ENCODE measurements around the gene ZNF19. TPM values are rescaled to one million over a fixed set of nuclear protein-coding genes. Genes with fewer than 3 reads are reported as not detected.

Gene ZNF19
- total and polyA plus RNA-seq, 2 donors (not counting 3 experiments of a cell fraction or from before 2014, with no cell fraction given) = 0.98 to 2.6 TPM

DNA sequence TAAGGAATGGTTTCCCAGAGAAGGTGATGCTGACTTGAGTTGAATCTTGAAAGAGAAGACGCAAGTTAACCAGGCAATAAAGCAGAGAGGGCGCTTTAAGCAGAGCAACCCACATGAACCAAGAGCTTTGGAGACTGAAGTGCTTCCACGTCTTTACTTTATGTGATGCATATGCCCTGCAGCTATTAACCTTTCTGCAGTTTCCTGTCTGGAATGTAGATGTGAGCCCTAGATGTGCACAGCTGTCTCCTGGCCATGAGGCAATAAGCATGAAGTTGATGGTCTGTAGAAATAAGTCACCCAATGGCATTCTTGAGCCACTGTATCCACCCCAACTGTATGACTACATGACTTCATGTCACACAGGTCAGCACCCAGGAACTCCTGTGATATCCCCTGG is 31.4 kb upstream of the ZNF19 start:
- dilution Hi-C loops (cut with MboI; ENCODE audit: extremely low pct_ligation_motif_present, low sequenced_read_pairs) = no loop called here
- Histone ChIP-seq H3K79me2 (ENCODE audit: control insufficient read depth, insufficient read depth, low read length) (no peaks in the 10 kb centered on the region), H3K27me3 (ENCODE audit: control insufficient read depth in 2 of 2, insufficient read depth in 2 of 2, low read length in 2 of 2) (peaks cover 0 to 2% of the 10 kb centered on the region in 2 experiments), H3K9me3 (replicated peaks; ENCODE audit: control insufficient read depth, insufficient read depth, low read length) (no peaks in the 10 kb centered on the region), H3K36me3 (ENCODE audit: control insufficient read depth in 2 of 2, extremely low read depth in 1 of 2, insufficient read depth in 2 of 2, low read length in 2 of 2) (no peaks in the 10 kb centered on the region), H3K9ac (replicated peaks; ENCODE audit: extremely low read depth, insufficient read depth, low read length) (no peak overlapping the region), H3K9me1 (replicated peaks; ENCODE audit: control insufficient read depth, extremely low read depth, insufficient read depth, low read length) (no peaks in the 10 kb centered on the region), H3K4me2 (ENCODE audit: insufficient read depth, low read length) (no peak overlapping the region), H3K4me3 (replicated peaks in 1 of 3; ENCODE audit: insufficient read depth in 1 of 3, low read depth in 1 of 3, low read length in 3 of 3) (no peak overlapping the region), H2AFZ (ENCODE audit: low read depth, low read length) (no peak overlapping the region), H3K4me1 (ENCODE audit: control insufficient read depth, extremely low read depth, insufficient read depth, low read length) (no peaks in the 10 kb centered on the region), H3K27ac (ENCODE audit: insufficient read depth, low read depth, low read length) (no peak overlapping the region), H4K20me1 (replicated peaks; ENCODE audit: control insufficient read depth, extremely low read depth, insufficient read depth, low read length) (no peaks in the 10 kb centered on the region)
- intact Hi-C loops (cut with micrococcal nuclease) = no loop called here
- no peak for FAIRE-seq
- ChIA-PET CTCF (no interaction called here), POLR2A (no interaction called here)
- TF ChIP-seq, protein P1, sequence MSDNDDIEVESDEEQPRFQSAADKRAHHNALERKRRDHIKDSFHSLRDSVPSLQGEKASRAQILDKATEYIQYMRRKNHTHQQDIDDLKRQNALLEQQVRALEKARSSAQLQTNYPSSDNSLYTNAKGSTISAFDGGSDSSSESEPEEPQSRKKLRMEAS (IDR thresholded peaks at IDR 0.05; ENCODE audit: insufficient read depth, insufficient read length) = no peak
- no peak for TF ChIP-seq MYC (IDR thresholded peaks at IDR 0.05; ENCODE audit: low read depth, low read length)
- no peak for TF ChIP-seq EZH2 (IDR thresholded peaks at IDR 0.05; ENCODE audit: borderline replicate concordance, low read depth, low read length, severe bottlenecking)
- TF ChIP-seq POLR2AphosphoS5 (IDR thresholded peaks at IDR 0.05; ENCODE audit: insufficient read depth, low read depth, low read length) = no peak
- no peak for TF ChIP-seq FOS (IDR thresholded peaks at IDR 0.05; ENCODE audit: borderline replicate concordance, insufficient read depth, low read length)
- TF ChIP-seq GATA2 (IDR thresholded peaks at IDR 0.05; ENCODE audit: insufficient read depth, insufficient read length, low read depth, low read length) = no peak
- no peak for TF ChIP-seq JUN (IDR thresholded peaks at IDR 0.05; ENCODE audit: borderline replicate concordance, insufficient read depth, insufficient read length, low read depth)
- TF ChIP-seq CTCF (IDR thresholded peaks at IDR 0.05; ENCODE audit: extremely low read depth in 1 of 2, insufficient read depth in 1 of 2, low read depth in 1 of 2, low read length in 2 of 2) = no peak
- TF ChIP-seq POLR2A (IDR thresholded peaks at IDR 0.05; ENCODE audit: low read depth, low read length) = no peak
- no TSS peak for BruUV-seq (replicated peaks)
- no peak for DNase-seq (ENCODE audit: low read depth, low spot score)

Measured in endothelial cell of umbilical vein (primary cell).